HG03039 (cell line): ENCODE measurements around the gene ZFHX3.

ENCODE experiments used
- ATAC-seq: cut with Tn5 transposase; IDR thresholded peaks from one replicate; pipeline ENCODE4 v1.9.1; 2021; ENCODE audit warnings: mild to moderate bottlenecking, moderate library complexity; ENCODE audit not compliant: unreplicated experiment

Gene ZFHX3

GRCh38 chr16:72936408-72936807, 111.5 kb downstream of the ZFHX3 start:
- ATAC-seq, result no peak

GRCh38 chr16:72935896-72936295, 112.0 kb downstream of the ZFHX3 start:
- ATAC-seq, result no peak

- no peak for ATAC-seq
These were observed 113.1 kb downstream of the ZFHX3 start for GRCh38 chr16:72934636-72935403.

GRCh38 chr16:72932677-72933335, 115.1 kb downstream of the ZFHX3 start:
- ATAC-seq, result no peak

- no peak for ATAC-seq
These were observed 115.9 kb downstream of the ZFHX3 start for GRCh38 chr16:72932050-72932449.

- no peak for ATAC-seq
These were observed 117.5 kb downstream of the ZFHX3 start for GRCh38 chr16:72930396-72930795.

GRCh38 chr16:72928090-72928981, 119.6 kb downstream of the ZFHX3 start:
- ATAC-seq, result no peak

GRCh38 chr16:72927199-72928089, 120.5 kb downstream of the ZFHX3 start:
- no peak for ATAC-seq

GRCh38 chr16:72926177-72927070, 121.5 kb downstream of the ZFHX3 start:
- ATAC-seq, result no peak

GRCh38 chr16:72925631-72925979, 122.3 kb downstream of the ZFHX3 start:
- ATAC-seq, result no peak

- ATAC-seq, result no peak
These were observed 122.8 kb downstream of the ZFHX3 start for GRCh38 chr16:72924927-72925630.

- no peak for ATAC-seq
These were observed 123.4 kb downstream of the ZFHX3 start for GRCh38 chr16:72924537-72924926.

GRCh38 chr16:72923757-72924156, 124.2 kb downstream of the ZFHX3 start:
- ATAC-seq, result no peak

- no peak for ATAC-seq
These were observed 125.2 kb downstream of the ZFHX3 start for GRCh38 chr16:72922714-72923113.

- ATAC-seq, result no peak
These were observed 126.3 kb downstream of the ZFHX3 start for GRCh38 chr16:72921620-72922019.

GRCh38 chr16:72921106-72921505, 126.8 kb downstream of the ZFHX3 start:
- no peak for ATAC-seq

GRCh38 chr16:72917051-72917450, 130.9 kb downstream of the ZFHX3 start:
- ATAC-seq, result no peak

GRCh38 chr16:72915331-72915730, 132.6 kb downstream of the ZFHX3 start:
- no peak for ATAC-seq

- no peak for ATAC-seq
These were observed 134.4 kb downstream of the ZFHX3 start for GRCh38 chr16:72913551-72913950.
